Type B pancreatic cell (in vitro differentiated cells): Measurements from ENCODE around the gene GANC. TPM values are rescaled to one million over a fixed set of nuclear protein-coding genes. Genes with fewer than 3 reads are reported as not detected.
"Not testable (repeated sequence)": the region's sequence is repeated elsewhere in the genome, so short reads cannot be mapped to it uniquely, and the experiment has no call there.

Source experiments
- DNase-seq: peaks from one replicate; pipeline ENCODE4 v3.0.0; 2021; ENCODE audit warnings: mixed read lengths; ENCODE audit not compliant: unreplicated experiment; ENCODE audit errors: extremely low spot score
- H3K27ac Mint-ChIP-seq: 2 replicates; pipeline ENCODE4 v1.8.0; 2021; ENCODE audit warnings: mild to moderate bottlenecking, mixed read lengths
- H3K27me3 Mint-ChIP-seq: 2 replicates; pipeline ENCODE4 v1.8.0; 2021; ENCODE audit warnings: mixed read lengths
- H3K36me3 Mint-ChIP-seq: 2 replicates; pipeline ENCODE4 v1.8.0; 2021; ENCODE audit warnings: mixed read lengths
- H3K4me1 Mint-ChIP-seq: one replicate; pipeline ENCODE4 v1.8.0; 2021; ENCODE audit warnings: mixed read lengths; ENCODE audit not compliant: unreplicated experiment
- H3K4me3 Mint-ChIP-seq: 2 replicates; pipeline ENCODE4 v1.8.0; 2021; ENCODE audit warnings: mild to moderate bottlenecking, mixed read lengths
- H3K9me3 Mint-ChIP-seq: 2 replicates; pipeline ENCODE4 v1.8.0; 2021; ENCODE audit warnings: mixed read lengths
- CTCF ChIP-seq: fragments of 200-600 bp; sonication (generic); conservative IDR thresholded peaks from 2 replicates; pipeline ENCODE4 v1.5.0; 2021; ENCODE audit warnings: antibody characterized with exemption, mild to moderate bottlenecking
- total RNA-seq: library from RNA; stranded (reverse); gene quantifications from 2 replicates; pipeline ENCODE4 v1.2.1, GENCODE V29; 2021; ENCODE audit warnings: low replicate concordance

The GANC gene
- total RNA-seq, 1 donor from 2014 or later = 24.4 TPM

DNA sequence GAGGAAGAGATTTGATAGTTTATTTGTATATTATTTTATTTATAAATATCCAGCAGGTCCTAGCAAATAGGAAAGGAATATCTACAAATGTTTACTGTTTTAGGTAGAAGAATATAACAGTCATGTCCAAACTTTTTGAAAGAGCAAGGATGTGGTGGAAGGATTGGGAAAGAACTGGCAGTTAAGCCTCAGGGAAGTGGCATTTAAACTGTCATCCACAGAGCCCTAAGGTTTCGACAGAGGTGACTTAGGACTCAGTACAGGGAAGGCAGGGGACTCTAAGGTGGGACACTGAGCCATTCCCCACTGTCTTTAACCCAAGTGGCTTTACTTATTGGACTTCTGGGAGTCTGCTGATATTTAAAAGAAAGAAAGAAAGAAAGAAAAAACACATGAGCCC is 12.0 kb downstream of the GANC start:
- no peaks in the 10 kb centered on the region for H3K4me1 Mint-ChIP-seq
- H3K27me3 Mint-ChIP-seq = no peaks in the 10 kb centered on the region
- no peak overlapping the region for H3K27ac Mint-ChIP-seq
- H3K36me3 Mint-ChIP-seq = no peaks in the 10 kb centered on the region
- H3K4me3 Mint-ChIP-seq = no peak overlapping the region
- no peak for DNase-seq
- TF ChIP-seq CTCF = no peak
- H3K9me3 Mint-ChIP-seq = no peaks in the 10 kb centered on the region

DNA sequence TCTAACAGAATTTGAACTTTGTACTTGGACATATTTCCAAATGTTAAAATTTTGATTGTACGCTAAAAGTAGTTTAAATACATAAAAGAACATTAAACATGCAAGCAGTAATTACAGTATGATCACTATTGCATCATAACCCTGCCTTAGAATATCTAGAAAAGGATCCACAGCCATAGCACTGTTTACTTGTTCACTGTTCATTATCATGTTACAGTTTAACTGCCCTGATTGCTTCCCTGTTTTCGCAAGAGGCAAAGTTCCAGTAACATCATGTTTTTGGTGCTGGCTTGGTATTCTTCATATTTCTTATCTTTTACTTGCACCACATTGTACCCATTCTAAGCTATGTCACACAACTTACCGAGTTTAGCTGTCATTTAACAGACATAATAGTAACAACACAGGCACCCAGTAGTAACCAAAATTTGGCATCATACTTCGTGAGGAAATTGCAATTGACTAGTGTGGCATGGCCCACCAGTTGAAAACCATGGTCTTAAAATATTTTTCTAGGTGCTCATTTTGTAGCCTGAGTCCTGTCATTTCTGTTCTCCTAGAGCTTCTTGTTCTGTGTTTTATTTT is 13.5 kb downstream of the GANC start:
- Mint-ChIP-seq H3K9me3 (no peaks in the 10 kb centered on the region), H3K4me1 (no peaks in the 10 kb centered on the region), H3K4me3 (no peak overlapping the region), H3K36me3 (peaks cover 4% of the 10 kb centered on the region), H3K27ac (no peak overlapping the region), H3K27me3 (no peaks in the 10 kb centered on the region)
- DNase-seq = no peak
- no peak for TF ChIP-seq CTCF

GRCh38 chr15:42287931-42288330 is 14.9 kb downstream of the GANC start:
- no peak overlapping the region for H3K27ac Mint-ChIP-seq
- H3K9me3 Mint-ChIP-seq = no peaks in the 10 kb centered on the region
- no peak for DNase-seq
- no peaks in the 10 kb centered on the region for H3K4me1 Mint-ChIP-seq
- peaks cover 7% of the 10 kb centered on the region for H3K36me3 Mint-ChIP-seq
- no peaks in the 10 kb centered on the region for H3K27me3 Mint-ChIP-seq
- no peak overlapping the region for H3K4me3 Mint-ChIP-seq
- no peak for TF ChIP-seq CTCF

DNA sequence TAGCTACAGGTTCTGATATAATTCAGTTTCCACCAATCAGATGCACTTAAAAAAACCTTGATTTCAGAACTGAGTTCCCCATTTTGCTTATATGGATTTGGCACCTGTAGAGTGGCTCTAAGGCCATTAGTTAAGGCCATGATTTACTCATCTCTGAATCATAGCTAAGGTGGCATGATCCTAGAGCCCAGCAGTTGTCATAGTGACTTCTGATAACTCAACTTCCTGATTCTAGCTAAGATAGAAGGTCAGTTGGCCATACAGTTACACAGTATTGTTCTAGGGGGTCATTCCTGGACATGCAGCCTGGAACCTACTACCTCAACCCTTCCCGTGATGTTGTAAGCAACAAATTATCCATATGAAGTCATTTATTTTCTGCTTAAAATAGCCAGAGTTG is 16.2 kb downstream of the GANC start:
- no peak for TF ChIP-seq CTCF
- Mint-ChIP-seq H3K4me3 (no peak overlapping the region), H3K27ac (no peak overlapping the region), H3K4me1 (no peaks in the 10 kb centered on the region), H3K9me3 (no peaks in the 10 kb centered on the region), H3K36me3 (peaks cover 7% of the 10 kb centered on the region), H3K27me3 (no peaks in the 10 kb centered on the region)
- DNase-seq = no peak

DNA sequence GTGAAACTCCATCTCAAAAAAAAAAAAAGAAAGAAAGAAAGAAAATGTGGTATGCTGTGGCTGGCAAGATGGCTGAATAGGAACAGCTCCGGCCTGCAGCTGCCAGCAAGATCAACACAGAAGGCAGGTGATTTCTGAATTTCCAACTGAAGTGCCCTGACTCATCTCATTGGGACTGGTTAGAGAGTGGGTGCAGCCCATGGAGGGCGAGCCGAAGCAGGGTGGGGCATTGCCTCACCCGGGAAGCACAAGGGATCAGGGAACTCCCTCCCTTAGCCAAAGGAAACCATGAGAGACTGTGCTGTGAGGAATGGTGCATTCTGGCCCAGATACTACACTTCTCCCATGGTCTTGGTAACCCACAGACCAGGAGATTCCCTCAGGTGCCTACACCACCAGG is 28.0 kb downstream of the GANC start:
- peaks cover 27% of the 10 kb centered on the region for H3K36me3 Mint-ChIP-seq
- H3K4me1 Mint-ChIP-seq, H3K4me3 Mint-ChIP-seq, DNase-seq, H3K27ac Mint-ChIP-seq, H3K27me3 Mint-ChIP-seq: not testable (repeated sequence)
- H3K9me3 Mint-ChIP-seq = peaks cover 14% of the 10 kb centered on the region

GRCh38 chr15:42306681-42307080 is 33.7 kb downstream of the GANC start:
- no peak overlapping the region for H3K4me3 Mint-ChIP-seq
- peaks cover 21% of the 10 kb centered on the region for H3K36me3 Mint-ChIP-seq
- DNase-seq = no peak
- H3K27me3 Mint-ChIP-seq = no peaks in the 10 kb centered on the region
- H3K4me1 Mint-ChIP-seq = no peaks in the 10 kb centered on the region
- no peak overlapping the region for H3K27ac Mint-ChIP-seq
- no peak for TF ChIP-seq CTCF
- H3K9me3 Mint-ChIP-seq = peaks cover 14% of the 10 kb centered on the region
